ENCODE measurements around the gene MYH14.

Gene MYH14

DNA sequence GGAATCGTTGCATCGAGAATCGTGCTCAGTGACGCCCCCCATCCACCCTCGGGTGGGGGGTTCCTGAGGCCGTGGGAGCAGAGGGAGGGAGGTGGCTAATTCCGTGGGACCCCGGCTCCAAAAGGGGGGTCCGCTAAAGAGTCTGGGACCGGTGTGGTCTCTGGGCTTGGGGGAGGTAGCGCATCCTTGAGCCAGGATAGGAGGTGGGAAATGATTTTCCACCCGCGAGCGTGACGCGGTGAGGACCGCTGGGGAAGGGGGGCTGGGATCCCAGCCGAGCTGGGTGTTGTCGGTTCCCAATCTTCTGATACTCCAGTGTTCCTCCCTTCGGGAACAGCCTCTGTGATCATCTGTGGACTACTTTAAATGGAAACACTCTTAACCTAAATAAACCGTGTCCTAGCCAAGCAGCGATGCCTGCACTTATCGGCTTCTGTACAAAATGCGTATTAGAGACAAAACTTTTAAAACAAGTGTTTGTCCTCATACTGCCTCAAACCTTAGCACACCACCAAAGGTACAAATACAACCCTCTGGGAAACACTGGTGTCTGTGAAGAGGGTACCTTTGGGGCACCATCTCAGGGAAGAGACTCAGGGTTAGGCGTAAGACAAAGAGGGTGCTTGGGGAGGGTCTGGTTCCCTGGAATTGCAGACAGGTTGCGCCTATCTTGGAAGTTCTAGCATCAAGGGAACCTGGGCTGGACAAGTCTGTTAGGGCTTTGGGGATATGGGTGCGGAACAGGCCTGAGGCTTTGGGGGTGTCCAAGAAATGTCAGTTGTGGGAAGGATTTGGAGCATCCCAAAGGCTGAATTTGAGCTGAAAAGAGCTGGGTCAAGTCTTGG lies 109.8 kb downstream of the MYH14 start:
- no peak overlapping the region for H3K4me3 ChIP-seq (ENCODE audit: low read length)

DNA sequence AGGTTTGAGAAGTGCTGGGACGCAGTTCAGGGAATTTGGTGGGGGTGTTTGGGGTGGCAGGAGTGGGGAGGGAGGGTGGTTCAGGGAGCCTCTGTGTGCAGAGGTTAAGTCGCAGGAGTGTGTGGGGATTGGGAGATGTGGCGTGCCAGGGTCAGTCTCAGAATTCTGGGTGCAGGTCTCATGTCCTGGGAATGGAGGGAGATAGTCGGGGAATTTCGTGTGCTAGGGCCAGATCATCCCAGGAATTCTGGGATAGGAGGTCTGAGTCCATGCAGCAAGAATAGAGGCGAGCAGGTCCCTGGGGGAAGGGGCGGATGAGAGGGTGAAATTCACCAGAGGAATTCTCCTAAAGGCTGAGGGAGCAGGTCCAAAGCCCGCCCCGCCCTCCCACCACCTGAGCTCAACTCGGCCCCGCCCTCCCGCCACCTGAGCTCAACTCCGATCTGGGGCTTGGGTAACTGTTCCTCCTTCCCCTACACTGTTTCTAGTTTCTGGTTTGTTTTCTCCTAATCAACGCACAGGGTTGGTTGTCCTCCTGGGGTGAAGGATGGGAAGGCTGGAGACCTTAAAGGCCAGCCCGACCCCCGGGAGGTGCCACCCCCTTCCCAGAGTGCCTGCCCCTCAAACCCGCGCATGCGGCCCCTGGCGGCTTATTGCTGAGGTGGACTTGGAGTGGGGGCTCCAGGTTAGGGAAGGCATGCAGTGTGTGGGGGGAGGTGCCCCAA lies 110.6 kb downstream of the MYH14 start:
- Histone ChIP-seq H3K9me3 (ENCODE audit: control insufficient read depth, low read length) (no peaks in the 10 kb centered on the region), H3K36me3 (ENCODE audit: control insufficient read depth, insufficient read depth, low read length, severe bottlenecking) (no peaks in the 10 kb centered on the region), H3K9ac (ENCODE audit: low read length) (no peak overlapping the region), H3K4me3 (ENCODE audit: low read length) (no peak overlapping the region), H3K27me3 (replicated peaks; ENCODE audit: control insufficient read depth, insufficient read depth, low read length) (peaks cover 34% of the 10 kb centered on the region), H3K4me1 (ENCODE audit: control insufficient read depth, insufficient read depth, low read length) (no peaks in the 10 kb centered on the region)
- DNase-seq (ENCODE audit: low read depth) = no peak

More for the DNA sequence above, 109.8 kb downstream of the MYH14 start:
- H3K9ac ChIP-seq (ENCODE audit: low read length) = no peak overlapping the region
- no peaks in the 10 kb centered on the region for H3K4me1 ChIP-seq (ENCODE audit: control insufficient read depth, insufficient read depth, low read length)
- peaks cover 41% of the 10 kb centered on the region for H3K27me3 ChIP-seq (replicated peaks; ENCODE audit: control insufficient read depth, insufficient read depth, low read length)
- peaks cover 5% of the 10 kb centered on the region for H3K9me3 ChIP-seq (ENCODE audit: control insufficient read depth, low read length)
- no peaks in the 10 kb centered on the region for H3K36me3 ChIP-seq (ENCODE audit: control insufficient read depth, insufficient read depth, low read length, severe bottlenecking)
- no peak for DNase-seq (ENCODE audit: low read depth)

GRCh38 chr19:50314724-50315708 lies 111.6 kb downstream of the MYH14 start:
- no peaks in the 10 kb centered on the region for H3K4me1 ChIP-seq (ENCODE audit: control insufficient read depth, insufficient read depth, low read length)
- peaks cover 30% of the 10 kb centered on the region for H3K27me3 ChIP-seq (replicated peaks; ENCODE audit: control insufficient read depth, insufficient read depth, low read length)
- no peaks in the 10 kb centered on the region for H3K36me3 ChIP-seq (ENCODE audit: control insufficient read depth, insufficient read depth, low read length, severe bottlenecking)
- no peak for DNase-seq (ENCODE audit: low read depth)
- H3K9me3 ChIP-seq (ENCODE audit: control insufficient read depth, low read length) = no peaks in the 10 kb centered on the region
- no peak overlapping the region for H3K9ac ChIP-seq (ENCODE audit: low read length)
- H3K4me3 ChIP-seq (ENCODE audit: low read length) = no peak overlapping the region

- peaks cover 24% of the 10 kb centered on the region for H3K27me3 ChIP-seq (replicated peaks; ENCODE audit: control insufficient read depth, insufficient read depth, low read length)
- no peak overlapping the region for H3K9ac ChIP-seq (ENCODE audit: low read length)
- H3K4me3 ChIP-seq (ENCODE audit: low read length) = no peak overlapping the region
- no peaks in the 10 kb centered on the region for H3K36me3 ChIP-seq (ENCODE audit: control insufficient read depth, insufficient read depth, low read length, severe bottlenecking)
- H3K4me1 ChIP-seq (ENCODE audit: control insufficient read depth, insufficient read depth, low read length) = no peaks in the 10 kb centered on the region
- DNase-seq (ENCODE audit: low read depth) = no peak
- no peaks in the 10 kb centered on the region for H3K9me3 ChIP-seq (ENCODE audit: control insufficient read depth, low read length)
Observed at GRCh38 chr19:50315773-50316448, 112.5 kb downstream of the MYH14 start.

GRCh38 chr19:50317115-50317514 lies 113.7 kb downstream of the MYH14 start:
- H3K36me3 ChIP-seq (ENCODE audit: control insufficient read depth, insufficient read depth, low read length, severe bottlenecking) = no peaks in the 10 kb centered on the region
- no peak overlapping the region for H3K9ac ChIP-seq (ENCODE audit: low read length)
- H3K27me3 ChIP-seq (replicated peaks; ENCODE audit: control insufficient read depth, insufficient read depth, low read length) = peaks cover 16% of the 10 kb centered on the region
- H3K4me3 ChIP-seq (ENCODE audit: low read length) = no peak overlapping the region
- no peak for DNase-seq (ENCODE audit: low read depth)
- no peaks in the 10 kb centered on the region for H3K4me1 ChIP-seq (ENCODE audit: control insufficient read depth, insufficient read depth, low read length)
- H3K9me3 ChIP-seq (ENCODE audit: control insufficient read depth, low read length) = no peaks in the 10 kb centered on the region

DNA sequence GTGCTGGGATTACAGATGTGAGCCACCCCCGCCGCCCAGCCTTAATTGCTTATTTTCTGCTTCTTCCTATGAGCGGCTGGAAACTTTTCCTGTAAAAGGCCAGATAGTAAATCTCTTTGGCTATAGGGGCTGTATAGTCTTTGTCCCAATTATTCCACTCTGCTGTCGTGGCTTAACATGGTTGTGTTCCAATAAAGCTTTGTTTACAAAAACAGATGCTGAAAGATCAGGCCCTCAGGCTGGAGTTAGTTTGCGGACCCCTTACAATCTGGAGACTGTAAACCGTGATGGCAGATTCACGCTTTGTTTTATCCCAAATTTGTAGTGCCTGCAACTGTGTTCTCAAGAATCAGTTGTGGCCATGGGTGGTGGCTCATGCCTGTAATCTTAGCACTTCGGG lies 115.0 kb downstream of the MYH14 start:
- no peak for DNase-seq (ENCODE audit: low read depth)
- peaks cover 12% of the 10 kb centered on the region for H3K27me3 ChIP-seq (replicated peaks; ENCODE audit: control insufficient read depth, insufficient read depth, low read length)
- H3K9ac ChIP-seq (ENCODE audit: low read length) = no peak overlapping the region

GRCh38 chr19:50319156-50319555 lies 115.7 kb downstream of the MYH14 start:
- DNase-seq (ENCODE audit: low read depth) = no peak
- Histone ChIP-seq H3K36me3 (ENCODE audit: control insufficient read depth, insufficient read depth, low read length, severe bottlenecking) (no peaks in the 10 kb centered on the region), H3K9me3 (ENCODE audit: control insufficient read depth, low read length) (no peaks in the 10 kb centered on the region), H3K27me3 (replicated peaks; ENCODE audit: control insufficient read depth, insufficient read depth, low read length) (peaks cover 10% of the 10 kb centered on the region), H3K9ac (ENCODE audit: low read length) (no peak overlapping the region), H3K4me1 (ENCODE audit: control insufficient read depth, insufficient read depth, low read length) (no peaks in the 10 kb centered on the region), H3K4me3 (ENCODE audit: low read length) (no peak overlapping the region)

More for the DNA sequence above, 115.0 kb downstream of the MYH14 start:
- no peaks in the 10 kb centered on the region for H3K9me3 ChIP-seq (ENCODE audit: control insufficient read depth, low read length)
- no peak overlapping the region for H3K4me3 ChIP-seq (ENCODE audit: low read length)
- no peaks in the 10 kb centered on the region for H3K36me3 ChIP-seq (ENCODE audit: control insufficient read depth, insufficient read depth, low read length, severe bottlenecking)
- H3K4me1 ChIP-seq (ENCODE audit: control insufficient read depth, insufficient read depth, low read length) = no peaks in the 10 kb centered on the region

GRCh38 chr19:50320051-50320450 lies 116.6 kb downstream of the MYH14 start:
- no peaks in the 10 kb centered on the region for H3K4me1 ChIP-seq (ENCODE audit: control insufficient read depth, insufficient read depth, low read length)
- H3K9me3 ChIP-seq (ENCODE audit: control insufficient read depth, low read length) = no peaks in the 10 kb centered on the region
- no peak overlapping the region for H3K4me3 ChIP-seq (ENCODE audit: low read length)
- H3K36me3 ChIP-seq (ENCODE audit: control insufficient read depth, insufficient read depth, low read length, severe bottlenecking) = no peaks in the 10 kb centered on the region
- H3K27me3 ChIP-seq (replicated peaks; ENCODE audit: control insufficient read depth, insufficient read depth, low read length) = peaks cover 10% of the 10 kb centered on the region
- no peak overlapping the region for H3K9ac ChIP-seq (ENCODE audit: low read length)
- DNase-seq (ENCODE audit: low read depth) = no peak

DNA sequence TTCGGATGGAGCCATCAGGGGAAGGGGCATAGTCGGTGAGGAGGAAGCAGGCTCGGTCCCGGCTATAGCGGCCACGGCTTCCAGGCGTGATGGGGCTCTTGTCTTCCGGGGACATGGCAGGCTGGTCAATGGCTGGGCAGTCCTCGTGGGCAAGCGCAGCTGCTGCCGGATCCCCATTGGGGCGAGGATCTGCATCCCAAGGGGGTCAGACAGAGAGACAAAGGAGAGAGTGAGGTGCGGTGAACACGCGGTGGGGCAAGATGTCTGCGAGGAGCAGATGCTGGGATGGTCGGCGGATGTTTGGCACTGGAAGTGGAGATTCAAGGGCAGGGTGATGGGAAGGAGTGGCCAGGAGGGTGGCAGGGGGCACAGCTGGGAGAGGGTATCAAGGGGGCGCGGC lies 117.2 kb downstream of the MYH14 start:
- no peak overlapping the region for H3K4me3 ChIP-seq (ENCODE audit: low read length)
- no peak overlapping the region for H3K9ac ChIP-seq (ENCODE audit: low read length)
- no peaks in the 10 kb centered on the region for H3K4me1 ChIP-seq (ENCODE audit: control insufficient read depth, insufficient read depth, low read length)
- peaks cover 10% of the 10 kb centered on the region for H3K27me3 ChIP-seq (replicated peaks; ENCODE audit: control insufficient read depth, insufficient read depth, low read length)
- no peak for DNase-seq (ENCODE audit: low read depth)
- no peaks in the 10 kb centered on the region for H3K36me3 ChIP-seq (ENCODE audit: control insufficient read depth, insufficient read depth, low read length, severe bottlenecking)
- no peaks in the 10 kb centered on the region for H3K9me3 ChIP-seq (ENCODE audit: control insufficient read depth, low read length)

- no peak for DNase-seq (ENCODE audit: low read depth)
Observed at GRCh38 chr19:50321831-50322230, 118.4 kb downstream of the MYH14 start.

More at GRCh38 chr19:50321831-50322230, 118.4 kb downstream of the MYH14 start:
- H3K4me3 ChIP-seq (ENCODE audit: low read length) = no peak overlapping the region
- H3K27me3 ChIP-seq (replicated peaks; ENCODE audit: control insufficient read depth, insufficient read depth, low read length) = peaks cover 15% of the 10 kb centered on the region
- no peak overlapping the region for H3K9ac ChIP-seq (ENCODE audit: low read length)
- H3K9me3 ChIP-seq (ENCODE audit: control insufficient read depth, low read length) = no peaks in the 10 kb centered on the region
- H3K36me3 ChIP-seq (ENCODE audit: control insufficient read depth, insufficient read depth, low read length, severe bottlenecking) = no peaks in the 10 kb centered on the region
- H3K4me1 ChIP-seq (ENCODE audit: control insufficient read depth, insufficient read depth, low read length) = peaks cover 5% of the 10 kb centered on the region

Measured in adipocyte (in vitro differentiated cells).